HG03066 (cell line): ENCODE data around the gene PLEKHA7.
"Not testable (repeated sequence)": the region's sequence is repeated elsewhere in the genome, so short reads cannot be mapped to it uniquely, and the experiment has no call there.

Source experiments
- ATAC-seq: cut with Tn5 transposase; IDR thresholded peaks from one replicate; pipeline ENCODE4 v1.9.1; 2021; ENCODE audit warnings: low read depth; ENCODE audit not compliant: unreplicated experiment

Gene PLEKHA7

GRCh38 chr11:16889010-16889409, 125.2 kb downstream of the PLEKHA7 start:
- not testable (repeated sequence) for ATAC-seq

GRCh38 chr11:16887887-16888286, 126.3 kb downstream of the PLEKHA7 start:
- not testable (repeated sequence) for ATAC-seq

- ATAC-seq = no peak
These were observed 131.0 kb downstream of the PLEKHA7 start for GRCh38 chr11:16883174-16883573.

GRCh38 chr11:16881766-16882165, 132.4 kb downstream of the PLEKHA7 start:
- ATAC-seq = no peak

- no peak for ATAC-seq
These were observed 133.0 kb downstream of the PLEKHA7 start for GRCh38 chr11:16881074-16881709.

GRCh38 chr11:16880184-16880801, 133.9 kb downstream of the PLEKHA7 start:
- ATAC-seq = no peak

- ATAC-seq = no peak
These were observed 134.5 kb downstream of the PLEKHA7 start for GRCh38 chr11:16879690-16880089.

GRCh38 chr11:16876837-16877236, 137.4 kb downstream of the PLEKHA7 start:
- ATAC-seq = no peak

- no peak for ATAC-seq
These were observed 138.0 kb downstream of the PLEKHA7 start for GRCh38 chr11:16876053-16876752.

- ATAC-seq = no peak
These were observed 139.8 kb downstream of the PLEKHA7 start for GRCh38 chr11:16874275-16874975.

GRCh38 chr11:16873289-16873688, 140.9 kb downstream of the PLEKHA7 start:
- ATAC-seq = no peak

- no peak for ATAC-seq
These were observed 142.8 kb downstream of the PLEKHA7 start for GRCh38 chr11:16871368-16871767.

- ATAC-seq = no peak
These were observed 147.1 kb downstream of the PLEKHA7 start for GRCh38 chr11:16867097-16867496.

GRCh38 chr11:16864428-16864827, 149.8 kb downstream of the PLEKHA7 start:
- ATAC-seq = not testable (repeated sequence)

- no peak for ATAC-seq
These were observed 150.8 kb downstream of the PLEKHA7 start for GRCh38 chr11:16863389-16863788.

GRCh38 chr11:16862726-16863125, 151.5 kb downstream of the PLEKHA7 start:
- no peak for ATAC-seq

- ATAC-seq = no peak
These were observed 152.4 kb downstream of the PLEKHA7 start for GRCh38 chr11:16861862-16862261.

GRCh38 chr11:16860617-16861016, 153.6 kb downstream of the PLEKHA7 start:
- no peak for ATAC-seq

GRCh38 chr11:16859651-16860050, 154.6 kb downstream of the PLEKHA7 start:
- ATAC-seq = no peak

GRCh38 chr11:16857186-16857585, 157.0 kb downstream of the PLEKHA7 start:
- no peak for ATAC-seq

GRCh38 chr11:16856022-16856471, 158.2 kb downstream of the PLEKHA7 start:
- ATAC-seq = no peak
